H1 (cell line): ENCODE data around the gene STT3A. TPM values are rescaled to one million over a fixed set of nuclear protein-coding genes. Genes with fewer than 3 reads are reported as not detected.

Experiments
- HDAC6 ChIP-seq: IDR thresholded peaks from one replicate; pipeline ENCODE4 v1.7.1; 2012; ENCODE audit warnings: low read depth, mild to moderate bottlenecking, inconsistent platforms, low read length, moderate library complexity
- KDM5A ChIP-seq: fragments of 200-600 bp; IDR thresholded peaks from 2 replicates; pipeline ENCODE4 v1.7.1; 2012; ENCODE audit warnings: mild to moderate bottlenecking, low read length, inconsistent platforms, mixed read lengths
- RXRA ChIP-seq: IDR thresholded peaks from 2 replicates; pipeline ENCODE4 v1.6.1; 2011; ENCODE audit warnings: low read depth, mild to moderate bottlenecking, low read length, moderate library complexity; ENCODE audit not compliant: insufficient read depth
- SAP30 ChIP-seq: fragments of 300-600 bp; sonication (generic); IDR thresholded peaks from 2 replicates; pipeline ENCODE4 v1.7.1; 2012; ENCODE audit warnings: low read length, moderate library complexity, mild to moderate bottlenecking, inconsistent platforms; ENCODE audit not compliant: insufficient read depth, insufficient replicate concordance
- SIRT6 ChIP-seq: IDR thresholded peaks from one replicate; pipeline ENCODE4 v1.7.1; 2012; ENCODE audit warnings: low read length, inconsistent platforms
- SIX5 ChIP-seq: IDR thresholded peaks from 2 replicates; pipeline ENCODE4 v1.6.1; 2011; ENCODE audit warnings: mild to moderate bottlenecking, low read depth, low read length
- SUZ12 ChIP-seq: fragments of 200-600 bp; sonication (generic); IDR thresholded peaks from 2 replicates; pipeline ENCODE4 v1.6.1; 2012; ENCODE audit warnings: mild to moderate bottlenecking, inconsistent platforms, low read length, moderate library complexity, mixed read lengths
- polyA plus RNA-seq, 7 experiments: library from polyadenylated mRNA; depleted of rRNA in 3 of 7; stranded (reverse) in 5 of 7; unstranded in 2 of 7; fragments of >200 nt in 5 of 7; fragments of 200-250 nt in 2 of 7; gene quantifications; 1 replicate in 5 of 7; 2 replicates in 1 of 7; 4 replicates in 1 of 7; pipeline versions ENCODE4 v1.2.1 to v1.2.3, GENCODE V29; 2011 to 2013; ENCODE audit warnings: missing spikeins in 2 of 7, mixed read lengths in 2 of 7
- total RNA-seq: library from RNA; stranded (reverse); fragmentation: NEBNext Ultra II Directional; extraction: Animal tissue kit (Norgen Biotek cat#: 25700); gene quantifications from 2 replicates; pipeline ENCODE4 v1.2.1, GENCODE V29; 2021

STT3A gene
- total and polyA plus RNA-seq, 2 of the 8 experiments (the other 6 are each of a cell fraction or from before 2014, with no cell fraction given) = 173 to 211 TPM

- TF ChIP-seq SIRT6 (no peak), SAP30 (peak; percentile 18), SIX5 (no peak), HDAC6 (no peak), RXRA (no peak), SUZ12 (no peak), KDM5A (no peak)
These were observed 33.8 kb downstream of the STT3A start (continued) for GRCh38 chr11:125626288-125626950.
